ENCODE results near the gene GBP7.
A peak's percentile ranks its signal among the peaks of the same experiment; 100 is the strongest.
"Not testable (repeated sequence)": the region's sequence is repeated elsewhere in the genome, so short reads cannot be mapped to it uniquely, and the experiment has no call there.

The GBP7 gene, protein sequence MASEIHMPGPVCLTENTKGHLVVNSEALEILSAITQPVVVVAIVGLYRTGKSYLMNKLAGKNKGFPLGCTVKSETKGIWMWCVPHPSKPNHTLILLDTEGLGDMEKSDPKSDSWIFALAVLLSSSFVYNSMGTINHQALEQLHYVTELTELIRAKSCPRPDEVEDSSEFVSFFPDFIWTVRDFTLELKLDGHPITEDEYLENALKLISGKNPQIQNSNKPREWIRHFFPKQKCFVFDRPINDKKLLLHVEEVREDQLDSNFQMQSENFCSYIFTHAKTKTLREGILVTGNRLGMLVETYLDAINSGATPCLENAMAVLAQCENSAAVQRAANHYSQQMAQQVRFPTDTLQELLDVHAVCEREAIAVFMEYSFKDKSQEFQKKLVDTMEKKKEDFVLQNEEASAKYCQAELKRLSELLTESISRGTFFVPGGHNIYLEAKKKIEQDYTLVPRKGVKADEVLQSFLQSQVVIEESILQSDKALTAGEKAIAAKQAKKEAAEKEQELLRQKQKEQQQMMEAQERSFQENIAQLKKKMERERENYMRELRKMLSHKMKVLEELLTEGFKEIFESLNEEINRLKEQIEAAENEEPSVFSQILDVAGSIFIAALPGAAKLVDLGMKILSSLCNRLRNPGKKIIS

DNA sequence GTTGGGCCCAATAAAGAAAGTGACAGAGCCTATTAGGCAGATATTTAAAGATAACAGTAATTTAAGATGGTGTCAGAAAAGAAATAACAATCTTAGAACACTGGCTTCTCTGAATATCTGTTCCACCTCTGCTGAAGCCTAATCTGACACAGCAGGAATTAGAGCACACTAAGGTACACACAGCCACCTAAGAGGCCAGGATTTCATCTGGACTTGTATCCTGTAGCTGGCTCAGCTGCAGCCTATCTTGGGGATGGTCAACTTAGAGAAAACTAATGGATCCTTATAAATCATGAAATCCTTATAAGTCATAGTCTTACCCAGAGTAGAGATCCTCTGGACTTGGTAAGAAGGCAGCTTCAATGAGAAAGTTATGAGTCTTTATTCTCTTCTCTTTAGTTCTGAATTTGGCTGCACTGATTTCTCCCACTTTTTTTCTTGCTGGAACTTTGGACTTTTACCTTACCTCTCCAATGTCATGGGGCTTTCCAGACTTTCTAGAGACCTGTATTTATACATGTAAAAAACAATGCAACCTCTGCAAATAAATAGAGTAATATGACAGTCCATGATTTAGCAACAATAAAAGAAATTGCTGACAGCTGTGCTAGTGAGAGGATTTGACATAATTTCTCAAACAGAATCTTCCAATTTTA is at the start of gene GBP7:
GBP7 (minus strand) TSS at position 403 of the 656 bp plus-strand sequence. CDS start 4,068 bp downstream, outside the sequence.
- peak within 1 kb of the TSS; percentile 1 to 79 for H3K27ac Mint-ChIP-seq
- no peaks in the 10 kb centered on the region for H3K27me3 Mint-ChIP-seq
- DNase-seq (no peak), ATAC-seq (no peak)
- H3K4me3 Mint-ChIP-seq: peak within 1 kb of the TSS in 1 of 2 donors; percentile 53
- H3K9me3 Mint-ChIP-seq: peaks cover 5 to 6% of the 10 kb centered on the region in 2 donors
- H3K4me1 Mint-ChIP-seq: peaks cover 11% of the 10 kb centered on the region

GRCh38 chr1:89221341-89221740 is 45.5 kb upstream of the GBP7 start:
- ATAC-seq (no peak), DNase-seq (no peak)
- H3K27ac Mint-ChIP-seq: no peak overlapping the region
- H3K4me3 Mint-ChIP-seq: no peak overlapping the region
- no peaks in the 10 kb centered on the region for H3K4me1 Mint-ChIP-seq
- peaks cover 25 to 33% of the 10 kb centered on the region in 2 donors for H3K9me3 Mint-ChIP-seq
- no peaks in the 10 kb centered on the region for H3K27me3 Mint-ChIP-seq

GRCh38 chr1:89219851-89220250 is 44.0 kb upstream of the GBP7 start:
- DNase-seq, H3K27me3 Mint-ChIP-seq, H3K4me1 Mint-ChIP-seq, H3K27ac Mint-ChIP-seq, H3K4me3 Mint-ChIP-seq, ATAC-seq: not testable (repeated sequence)
- peaks cover 14 to 29% of the 10 kb centered on the region in 2 donors for H3K9me3 Mint-ChIP-seq

GRCh38 chr1:89218941-89219340 is 43.1 kb upstream of the GBP7 start:
- H3K27ac Mint-ChIP-seq, H3K4me3 Mint-ChIP-seq, H3K27me3 Mint-ChIP-seq, ATAC-seq, H3K4me1 Mint-ChIP-seq, DNase-seq: not testable (repeated sequence)
- H3K9me3 Mint-ChIP-seq: peaks cover 11 to 24% of the 10 kb centered on the region in 2 donors

GRCh38 chr1:89213347-89213746 is 37.5 kb upstream of the GBP7 start:
- ATAC-seq: no peak
- H3K27ac Mint-ChIP-seq: no peak overlapping the region

DNA sequence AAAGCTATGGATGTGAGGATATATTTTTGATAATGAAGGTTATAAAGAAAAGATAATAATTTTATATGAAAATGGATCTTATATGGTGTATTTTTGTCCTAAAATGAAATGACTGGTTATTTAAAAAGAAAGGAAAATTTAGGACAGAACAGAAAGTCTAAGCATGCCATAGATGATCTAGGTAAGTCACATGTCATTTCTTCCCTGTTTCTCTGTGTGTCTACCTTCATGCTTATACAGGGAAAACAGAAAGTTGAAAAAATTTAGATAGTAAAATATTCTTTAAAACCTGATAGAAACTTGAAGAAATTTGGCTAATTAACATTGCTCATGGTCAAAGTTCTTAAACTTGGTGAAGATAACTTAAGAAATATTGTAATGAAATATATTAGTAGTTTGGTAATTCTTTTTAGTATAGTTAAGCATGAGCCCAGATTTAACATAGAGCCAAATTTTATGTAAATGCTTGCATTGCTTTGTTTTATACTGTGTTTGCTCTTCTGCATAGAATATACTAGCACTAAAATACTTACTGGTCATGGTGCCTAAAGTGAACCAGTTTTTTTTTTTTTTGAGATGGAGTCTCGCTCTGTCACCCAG is 35.3 kb upstream of the GBP7 start:
- H3K4me3 Mint-ChIP-seq: no peak overlapping the region
- no peaks in the 10 kb centered on the region for H3K4me1 Mint-ChIP-seq
- DNase-seq: no peak
- no peaks in the 10 kb centered on the region for H3K27me3 Mint-ChIP-seq
- no peak for ATAC-seq
- peaks cover 2 to 13% of the 10 kb centered on the region in 2 donors for H3K9me3 Mint-ChIP-seq
- H3K27ac Mint-ChIP-seq: no peak overlapping the region

More at GRCh38 chr1:89213347-89213746, 37.5 kb upstream of the GBP7 start:
- Mint-ChIP-seq H3K4me3 (no peak overlapping the region), H3K4me1 (no peaks in the 10 kb centered on the region), H3K27me3 (no peaks in the 10 kb centered on the region), H3K9me3 (peaks cover 12 to 18% of the 10 kb centered on the region in 2 donors)
- DNase-seq: no peak

- Mint-ChIP-seq H3K4me1 (peaks cover 25% of the 10 kb centered on the region), H3K9me3 (peaks cover 18 to 23% of the 10 kb centered on the region in 2 donors), H3K27me3 (no peaks in the 10 kb centered on the region), H3K4me3 (no peak overlapping the region), H3K27ac (no peak overlapping the region)
- DNase-seq (no peak), ATAC-seq (no peak)
Observed at GRCh38 chr1:89206373-89206772, 30.6 kb upstream of the GBP7 start.

DNA sequence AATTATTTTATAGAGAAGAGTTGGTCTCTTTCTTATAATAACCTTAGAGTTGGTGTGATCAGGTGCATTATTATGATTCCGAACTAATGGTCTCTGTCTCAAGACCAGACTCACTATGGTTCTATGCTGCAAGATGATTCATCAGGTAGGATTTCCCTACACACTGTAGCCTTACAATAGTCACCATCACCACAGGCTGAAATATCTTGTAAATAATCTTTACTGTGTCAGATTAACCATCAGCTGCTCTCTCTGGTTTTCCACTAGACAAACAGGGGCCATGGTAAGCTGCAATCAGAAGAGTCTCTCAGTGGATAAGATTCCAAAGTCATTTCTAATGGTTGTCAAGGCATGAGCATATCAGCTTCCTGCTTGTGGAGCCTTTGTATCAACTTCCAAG is 27.4 kb upstream of the GBP7 start:
- Mint-ChIP-seq H3K27ac (no peak overlapping the region), H3K4me3 (no peak overlapping the region), H3K9me3 (peaks cover 18% of the 10 kb centered on the region in 2 donors), H3K4me1 (peaks cover 43% of the 10 kb centered on the region), H3K27me3 (no peaks in the 10 kb centered on the region)
- ATAC-seq (peak; percentile 38), DNase-seq (no peak)

DNA sequence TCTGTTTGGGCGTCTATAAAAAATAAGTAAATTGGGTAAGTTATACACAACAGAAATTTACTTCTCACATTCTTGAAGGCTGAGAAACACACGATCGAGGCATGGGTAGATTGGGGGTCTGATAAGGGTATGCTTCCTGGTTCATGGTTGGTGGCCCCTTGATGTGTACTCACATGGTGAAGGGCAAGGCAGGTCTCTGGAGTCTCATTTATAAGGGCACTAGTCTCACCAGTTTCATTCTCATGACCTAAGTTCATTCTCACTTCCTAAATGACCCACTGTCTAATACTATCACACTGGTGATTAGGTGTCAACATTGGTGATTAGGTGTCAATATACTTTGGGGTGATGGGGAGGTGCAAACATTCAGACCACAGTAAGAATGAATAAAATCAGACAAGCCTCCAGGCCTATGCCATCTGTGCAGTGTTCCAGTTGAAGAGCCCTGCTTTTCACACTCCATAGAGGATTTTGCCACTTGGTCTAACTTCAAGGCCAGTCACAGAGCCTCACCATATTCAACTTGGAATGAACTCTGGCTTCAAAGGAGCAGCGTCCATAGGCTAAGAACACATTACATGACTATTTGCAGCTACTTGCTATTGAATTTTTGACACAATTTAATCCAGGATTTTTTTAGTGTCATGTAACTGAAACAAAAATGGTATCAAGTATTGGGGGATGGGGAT is 25.4 kb upstream of the GBP7 start:
- Mint-ChIP-seq H3K9me3 (peaks cover 10 to 18% of the 10 kb centered on the region in 2 donors), H3K4me1 (peaks cover 53% of the 10 kb centered on the region), H3K4me3 (peak overlapping the region; percentile 51 to 59), H3K27me3 (no peaks in the 10 kb centered on the region), H3K27ac (peak overlapping the region; percentile 96 to 97)
- DNase-seq (no peak), ATAC-seq (peak; percentile 50)

GRCh38 chr1:89200663-89201062 is 24.9 kb upstream of the GBP7 start:
- peak overlapping the region; percentile 96 to 97 for H3K27ac Mint-ChIP-seq
- peaks cover 59% of the 10 kb centered on the region for H3K4me1 Mint-ChIP-seq
- peak; percentile 36 for ATAC-seq
- no peaks in the 10 kb centered on the region for H3K27me3 Mint-ChIP-seq
- DNase-seq: no peak
- peak overlapping the region; percentile 51 to 59 for H3K4me3 Mint-ChIP-seq
- H3K9me3 Mint-ChIP-seq: peaks cover 10 to 18% of the 10 kb centered on the region in 2 donors

DNA sequence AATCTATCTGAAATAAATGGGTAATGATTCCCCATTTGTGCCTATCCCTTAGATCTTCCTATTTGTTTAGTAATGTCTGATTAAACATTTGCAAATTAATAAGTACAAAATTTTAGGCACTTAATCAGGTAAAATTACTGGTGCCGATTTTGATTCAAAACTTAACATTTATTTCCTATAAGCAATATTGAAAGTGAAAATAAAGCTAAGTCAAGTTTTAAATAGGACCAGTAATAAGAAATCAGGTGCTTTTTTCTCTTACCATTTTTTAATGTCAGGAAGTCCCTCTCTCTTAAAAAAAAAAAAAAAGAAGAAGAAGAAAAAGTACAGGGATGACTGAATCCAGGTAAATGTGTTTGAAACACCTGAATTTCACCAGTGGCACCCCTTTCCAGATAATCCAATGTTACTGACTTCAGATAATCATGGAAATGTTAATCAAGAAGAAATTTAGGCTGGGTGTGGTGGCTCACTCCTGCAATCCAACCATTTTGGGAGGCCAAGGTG is 23.8 kb upstream of the GBP7 start:
- Mint-ChIP-seq H3K4me3 (peak overlapping the region; percentile 90 to 96), H3K27ac (peak overlapping the region; percentile 97 to 99), H3K9me3 (peaks cover 8 to 9% of the 10 kb centered on the region in 2 donors), H3K27me3 (no peaks in the 10 kb centered on the region), H3K4me1 (peaks cover 70% of the 10 kb centered on the region)
- no peak for DNase-seq
- no peak for ATAC-seq

- Mint-ChIP-seq H3K9me3 (no peaks in the 10 kb centered on the region), H3K4me1 (peaks cover 71% of the 10 kb centered on the region), H3K4me3 (peak within 1 kb of the TSS; percentile 90 to 96), H3K27ac (peak within 1 kb of the TSS; percentile 97 to 99), H3K27me3 (no peaks in the 10 kb centered on the region)
- peak; percentile 79 for ATAC-seq
- peak; percentile 44 for DNase-seq
Observed at GRCh38 chr1:89198491-89199072, 22.8 kb upstream of the GBP7 start, which contains the start of gene GBP4. Gene GBP4 (minus strand): TSS chr1:89198942. CDS start chr1:89198834, 108 bp downstream.

- H3K4me1 Mint-ChIP-seq: peaks cover 74% of the 10 kb centered on the region
- ATAC-seq: peak; percentile 17
- no peaks in the 10 kb centered on the region for H3K27me3 Mint-ChIP-seq
- no peaks in the 10 kb centered on the region for H3K9me3 Mint-ChIP-seq
- no peak for DNase-seq
- peak overlapping the region; percentile 90 to 96 for H3K4me3 Mint-ChIP-seq
- peak overlapping the region; percentile 97 to 99 for H3K27ac Mint-ChIP-seq
Observed at GRCh38 chr1:89198081-89198480, 22.3 kb upstream of the GBP7 start.

DNA sequence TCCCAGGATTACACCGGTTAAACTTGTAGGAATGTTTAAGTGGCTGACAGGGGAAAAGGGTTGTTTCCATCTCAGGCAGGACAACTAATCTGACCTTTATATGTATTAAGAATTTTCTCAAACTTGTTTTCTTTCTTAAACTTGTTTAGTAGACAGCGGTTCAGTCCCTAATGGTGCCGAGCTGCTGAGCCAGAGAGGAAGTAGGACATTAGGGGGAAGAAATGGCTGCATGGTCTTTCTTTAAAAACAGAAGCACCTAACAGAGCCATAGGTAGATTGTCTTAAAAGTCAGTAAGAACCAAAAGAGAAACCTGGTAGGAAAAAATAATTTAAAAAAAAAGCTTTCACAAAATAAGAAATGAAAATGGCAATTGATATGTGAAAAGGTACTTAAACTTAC is 19.7 kb upstream of the GBP7 start:
- H3K9me3 Mint-ChIP-seq: no peaks in the 10 kb centered on the region
- peak overlapping the region; percentile 69 to 80 for H3K27ac Mint-ChIP-seq
- peaks cover 58% of the 10 kb centered on the region for H3K4me1 Mint-ChIP-seq
- peak overlapping the region; percentile 74 to 81 for H3K4me3 Mint-ChIP-seq
- H3K27me3 Mint-ChIP-seq: no peaks in the 10 kb centered on the region
- DNase-seq: no peak
- ATAC-seq: no peak

Data from stimulated activated naive CD8-positive, alpha-beta T cell treated with anti-CD3 and anti-CD28 coated beads, Interleukin-15, amount 100 ng/mL, for 72 hours (primary cell).